GM19099 (cell line): ENCODE results near the gene PARD3B.

Source experiments
- POLR2A ChIP-seq: IDR thresholded peaks from 3 replicates; pipeline ENCODE4 v1.6.1; 2011; ENCODE audit warnings: low read depth; ENCODE audit not compliant: insufficient read length; ENCODE audit errors: extremely low read depth

Gene PARD3B

DNA sequence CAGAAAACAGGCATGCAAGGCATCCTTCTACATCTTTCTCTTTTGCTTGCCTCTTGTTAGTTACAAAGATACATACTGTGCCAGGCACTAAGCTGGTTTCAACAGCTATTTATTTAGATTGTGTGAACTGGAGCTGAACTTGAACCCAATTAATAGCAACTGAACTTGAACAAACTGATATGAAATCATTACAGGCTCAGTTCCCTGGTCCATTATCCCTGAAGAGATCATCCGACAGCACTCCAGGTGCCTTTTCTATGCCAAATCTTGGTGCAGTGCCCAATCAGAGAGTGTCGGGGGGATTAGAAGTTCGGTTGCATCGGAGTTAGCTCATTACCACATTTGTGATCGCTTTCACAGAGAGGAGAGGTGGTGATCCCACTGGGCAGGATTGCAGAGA, 477.6 kb downstream of the PARD3B start:
- no peak for TF ChIP-seq POLR2A

DNA sequence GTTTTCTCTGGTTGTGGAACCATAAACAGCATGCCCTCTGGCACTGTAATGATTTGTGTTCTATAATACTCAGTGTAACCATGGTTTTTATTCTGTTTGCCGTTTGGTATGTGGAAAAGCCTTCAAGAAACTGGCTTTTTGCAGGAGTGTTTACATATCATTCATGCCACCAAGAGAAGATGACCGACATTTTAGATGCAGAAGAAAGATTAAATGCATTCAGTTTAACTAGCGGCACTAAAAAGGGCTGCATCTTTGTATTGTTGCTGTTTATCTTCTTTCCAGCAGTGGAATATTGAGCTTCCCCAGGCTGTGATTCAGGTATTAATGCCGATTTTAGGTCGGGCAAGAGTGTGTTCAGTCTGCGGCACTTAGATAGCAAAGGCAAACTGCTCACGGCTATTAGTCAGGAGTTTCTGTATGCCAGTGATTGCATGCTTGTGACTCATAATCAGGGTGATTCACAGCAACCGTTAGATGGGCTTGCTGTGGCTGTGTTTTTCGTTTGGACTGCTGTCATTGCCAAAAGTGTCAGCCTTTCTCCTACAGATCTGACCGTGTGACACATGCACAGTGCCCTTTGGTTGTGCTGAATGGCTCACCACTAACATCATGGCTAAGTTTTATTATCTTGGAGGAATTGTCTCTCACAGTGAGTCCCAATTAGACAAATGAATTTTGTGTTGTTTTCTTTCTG, 479.7 kb downstream of the PARD3B start:
- no peak for TF ChIP-seq POLR2A

DNA sequence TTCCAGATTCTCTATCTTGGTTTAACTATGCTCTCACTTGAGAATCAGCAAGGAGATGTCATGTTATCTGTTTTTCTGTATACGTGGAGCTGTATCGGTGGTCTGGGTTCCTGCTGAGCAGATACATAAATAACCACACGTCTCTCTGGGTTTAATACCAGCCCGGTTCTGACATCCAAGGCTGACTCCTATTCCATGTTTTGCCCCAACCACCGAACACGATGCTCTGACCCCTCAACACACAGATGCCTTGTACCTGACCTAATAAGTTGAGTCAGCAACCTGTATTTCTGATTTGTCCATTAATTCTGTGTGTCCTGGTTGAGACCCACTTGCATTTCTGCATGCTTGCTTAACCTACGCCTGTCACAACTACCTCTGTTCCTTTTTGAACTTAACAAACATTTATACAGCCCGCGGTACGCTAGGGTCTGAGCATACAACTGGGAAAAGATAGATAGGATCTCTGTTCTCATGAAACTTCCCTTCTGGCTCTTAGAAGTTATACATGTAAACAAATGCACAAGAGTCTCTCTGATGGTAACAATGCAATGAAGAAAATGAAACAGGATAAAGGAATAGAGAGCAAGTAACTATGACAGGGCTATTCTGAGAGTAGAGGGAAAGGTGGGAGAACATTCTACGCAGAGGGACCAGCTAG, 480.4 kb downstream of the PARD3B start:
- no peak for TF ChIP-seq POLR2A

DNA sequence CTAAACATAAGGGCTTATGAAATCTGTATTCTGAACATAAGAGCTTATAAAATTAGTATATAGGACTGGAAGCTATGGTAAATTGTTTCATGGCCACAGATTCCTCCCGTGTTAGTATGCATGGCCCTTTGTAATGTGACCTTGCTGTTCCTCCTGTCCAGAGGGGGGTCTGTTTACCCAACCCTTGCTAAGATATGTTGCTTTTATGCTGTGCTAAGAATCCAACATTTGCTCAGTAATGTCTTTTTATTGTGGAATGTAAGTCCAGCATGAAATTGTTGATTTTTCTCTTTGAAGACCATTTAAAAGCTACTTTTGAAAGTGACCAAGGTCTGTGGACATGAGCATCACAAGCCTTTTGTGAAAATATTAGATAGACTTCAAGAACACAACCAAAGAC, 485.4 kb downstream of the PARD3B start:
- TF ChIP-seq POLR2A = no peak

DNA sequence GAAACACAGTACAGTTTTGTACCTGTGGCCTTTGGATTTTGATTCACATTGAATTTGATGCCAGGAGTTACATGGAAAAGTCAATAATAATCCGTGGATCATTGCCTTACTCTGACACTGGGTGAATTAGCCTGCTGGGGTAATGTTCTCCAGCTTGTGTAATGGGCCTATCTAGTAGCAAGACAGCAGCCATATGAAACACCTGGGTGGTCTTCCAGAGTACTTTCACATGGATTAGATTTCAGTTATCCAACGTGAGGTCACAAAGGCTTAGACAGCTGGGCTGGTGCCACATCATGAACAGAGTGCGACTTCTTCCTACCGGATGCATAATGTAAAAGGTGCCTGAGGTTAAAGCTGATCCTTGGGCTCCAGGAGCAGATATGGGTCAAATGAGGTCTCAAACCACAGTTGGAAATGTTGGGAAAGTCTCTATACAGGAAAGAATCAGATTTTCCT, 486.8 kb downstream of the PARD3B start:
- TF ChIP-seq POLR2A = no peak

DNA sequence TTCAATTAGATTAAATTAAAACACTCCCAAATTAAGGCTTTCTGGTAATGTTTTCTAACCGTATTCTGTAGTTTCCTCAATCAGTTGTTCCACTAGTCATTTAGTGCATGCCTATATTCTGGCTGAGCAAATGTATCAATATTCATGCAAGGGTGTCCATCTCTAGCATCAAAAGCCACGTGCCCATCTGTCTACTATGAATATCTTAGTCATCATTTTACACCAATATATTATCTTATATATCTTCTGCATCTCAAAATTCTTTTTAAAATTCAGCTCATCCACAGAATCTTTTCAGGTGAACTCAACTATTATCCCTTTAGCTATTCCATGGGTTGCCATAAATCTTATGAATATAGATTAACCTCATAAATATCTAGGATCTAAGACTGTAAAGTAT, 488.2 kb downstream of the PARD3B start:
- no peak for TF ChIP-seq POLR2A

DNA sequence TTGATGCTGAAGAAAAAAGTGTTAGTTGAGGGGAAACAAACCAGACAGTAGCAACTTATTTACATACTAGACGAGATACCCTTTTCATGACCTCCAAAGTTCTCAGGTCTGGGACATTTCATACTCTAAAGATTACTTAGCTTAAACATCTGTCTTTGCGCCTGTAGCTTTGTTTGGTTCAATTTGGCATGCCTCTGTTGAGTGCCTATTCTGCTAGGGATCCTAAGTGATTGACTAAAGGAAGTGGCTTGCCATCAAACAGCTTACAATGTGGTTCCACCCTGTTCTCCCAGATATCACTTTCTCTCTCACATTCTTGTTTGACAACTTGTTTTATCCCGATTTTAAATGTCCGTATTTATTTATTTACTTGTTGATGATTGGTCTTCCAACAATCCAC, 488.8 kb downstream of the PARD3B start:
- TF ChIP-seq POLR2A = no peak

DNA sequence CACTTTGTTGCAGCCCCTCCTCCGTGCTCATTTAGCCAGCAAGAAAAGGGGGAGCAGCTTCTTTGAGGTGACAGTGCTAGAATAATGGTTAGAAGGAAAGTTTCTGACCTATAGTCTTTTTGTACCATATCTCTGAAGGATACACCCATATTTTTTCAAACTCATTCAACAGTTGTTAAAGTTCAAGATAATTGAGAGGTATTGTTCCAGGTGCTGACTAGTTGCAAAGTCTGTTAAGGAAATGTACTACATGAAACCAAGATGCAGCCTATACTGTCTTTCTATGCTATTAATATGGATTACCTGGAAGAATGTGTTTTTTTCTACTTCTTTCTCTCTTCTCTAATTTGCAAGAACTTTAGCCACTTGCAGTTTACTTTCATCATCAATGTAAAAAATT, 495.0 kb downstream of the PARD3B start:
- no peak for TF ChIP-seq POLR2A

DNA sequence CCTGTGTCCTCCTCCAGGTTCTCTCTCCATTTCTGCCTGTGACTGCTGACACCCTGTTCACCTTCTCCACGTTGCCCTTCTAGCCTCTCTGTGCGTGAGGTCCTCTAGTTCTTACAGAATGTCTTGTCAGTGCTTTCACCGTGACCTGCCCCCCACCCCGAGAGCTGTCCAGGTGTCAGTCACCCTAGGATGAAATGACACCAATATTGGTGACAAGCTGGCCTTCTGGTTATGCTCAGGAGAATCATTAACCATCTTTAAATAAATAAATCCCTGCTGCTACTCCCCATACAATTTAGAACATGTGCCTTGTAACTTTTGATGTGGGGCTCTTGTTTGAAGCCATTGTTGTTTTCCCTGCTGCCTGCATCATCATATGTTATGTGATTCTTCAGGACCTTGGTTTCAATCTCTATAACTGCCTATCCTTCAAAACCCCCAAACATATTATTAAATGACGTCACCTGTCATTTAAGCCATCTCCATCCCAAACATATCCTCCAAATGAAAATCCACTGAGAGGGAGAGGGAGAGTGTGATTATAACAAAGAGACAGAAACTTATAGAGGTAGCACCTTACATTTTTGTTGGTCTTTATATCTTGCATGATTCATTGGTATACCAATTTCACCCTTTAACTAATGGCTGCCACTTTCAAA, 496.3 kb downstream of the PARD3B start:
- no peak for TF ChIP-seq POLR2A

DNA sequence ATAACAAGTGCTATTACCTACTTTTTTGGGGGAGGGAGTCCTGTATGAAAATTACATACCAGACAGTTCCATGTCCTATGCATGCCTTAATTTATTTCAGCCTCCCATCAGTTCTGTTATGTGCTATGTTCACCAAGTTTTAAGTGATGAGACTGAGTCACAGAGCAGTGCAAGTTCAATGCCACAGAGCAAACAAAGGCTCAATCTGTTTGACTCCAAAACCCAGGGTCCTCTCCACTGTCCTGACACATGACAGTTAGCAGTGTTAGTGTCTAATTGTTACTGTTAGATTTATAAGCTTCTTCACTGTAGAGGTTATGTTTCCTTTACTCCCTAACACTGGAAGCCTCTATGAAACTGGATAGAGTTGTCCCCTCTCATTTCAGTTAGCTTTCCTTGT, 498.0 kb downstream of the PARD3B start:
- TF ChIP-seq POLR2A = no peak

DNA sequence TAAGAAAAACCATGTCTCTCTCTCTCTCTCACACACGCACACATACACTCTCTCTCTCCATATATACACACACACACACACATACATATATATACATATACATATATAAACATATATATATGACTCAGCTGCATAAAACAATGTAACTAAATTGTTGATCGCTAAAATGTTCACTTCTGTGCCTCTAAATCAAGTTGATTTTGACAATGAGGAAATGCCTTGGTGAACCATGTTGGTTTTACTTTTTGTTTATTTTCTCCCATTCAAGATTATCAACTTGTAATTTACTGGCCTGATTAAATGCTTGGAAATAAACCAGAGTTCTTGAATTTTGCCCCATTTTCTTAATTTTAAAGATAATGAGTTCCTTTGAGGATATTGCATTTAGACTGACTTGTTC, 500.4 kb downstream of the PARD3B start:
- no peak for TF ChIP-seq POLR2A

DNA sequence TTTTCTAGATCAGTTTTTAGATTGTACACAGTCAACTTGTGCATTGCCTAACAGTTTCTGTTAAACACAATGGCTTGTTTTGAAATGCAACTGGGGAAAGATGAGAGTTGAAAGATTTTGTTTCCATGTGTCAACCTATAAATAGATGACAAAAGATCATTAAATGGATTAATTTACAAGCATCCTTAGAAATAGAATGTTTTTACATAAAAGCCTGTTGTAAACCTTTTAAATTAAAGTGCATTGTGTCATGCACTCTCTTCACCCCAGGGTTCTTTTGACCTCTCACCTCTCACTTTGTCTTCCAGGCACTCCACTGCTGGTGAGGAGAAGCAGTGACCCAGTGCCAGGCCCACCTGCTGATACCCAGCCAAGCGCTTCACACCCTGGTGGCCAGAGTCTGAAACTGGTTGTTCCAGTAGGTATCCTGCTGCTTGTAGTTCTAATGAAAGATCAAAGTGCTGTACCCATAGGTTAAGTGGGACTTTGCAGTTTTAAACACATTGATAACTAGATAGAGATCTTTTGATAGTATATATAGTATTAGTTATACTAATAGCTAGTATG, 502.1 kb downstream of the PARD3B start:
- TF ChIP-seq POLR2A = no peak

DNA sequence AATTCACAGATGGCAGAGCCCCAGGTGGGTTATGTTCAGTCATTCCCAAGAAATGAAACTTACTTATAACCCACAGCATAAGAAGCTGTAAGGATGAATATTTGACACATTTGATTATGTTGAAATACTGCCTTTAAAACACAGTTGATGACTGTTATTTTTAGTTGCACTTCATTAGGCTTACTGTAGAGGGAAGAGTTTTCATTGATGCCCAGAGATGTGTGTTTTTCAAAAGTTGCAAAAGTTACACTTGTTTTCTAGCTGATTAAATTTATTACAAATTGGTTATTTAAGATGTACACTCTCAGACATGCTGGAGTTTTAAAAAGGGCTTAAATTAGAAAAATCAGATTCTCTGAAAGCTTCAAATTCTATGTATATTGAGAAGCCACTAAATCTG, 506.1 kb downstream of the PARD3B start:
- no peak for TF ChIP-seq POLR2A

DNA sequence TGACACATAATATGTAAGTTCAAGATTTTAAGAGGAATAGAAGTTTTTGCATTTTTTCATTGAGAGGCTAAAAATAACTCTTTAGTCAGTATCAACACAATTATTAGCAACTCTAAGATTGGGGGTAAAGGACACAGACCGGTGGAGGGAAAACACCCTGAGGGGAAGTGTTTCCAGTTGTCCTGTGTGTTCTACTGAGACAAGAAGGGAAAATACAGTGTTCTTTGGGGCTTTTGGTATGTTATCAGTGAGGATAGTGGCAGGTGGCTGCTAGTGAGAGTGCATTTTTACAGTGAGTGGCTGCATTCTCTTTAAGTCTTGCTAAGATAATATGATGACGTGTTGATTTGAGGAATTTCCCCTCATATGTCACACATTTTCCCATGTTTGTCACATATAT, 507.5 kb downstream of the PARD3B start:
- TF ChIP-seq POLR2A = no peak

DNA sequence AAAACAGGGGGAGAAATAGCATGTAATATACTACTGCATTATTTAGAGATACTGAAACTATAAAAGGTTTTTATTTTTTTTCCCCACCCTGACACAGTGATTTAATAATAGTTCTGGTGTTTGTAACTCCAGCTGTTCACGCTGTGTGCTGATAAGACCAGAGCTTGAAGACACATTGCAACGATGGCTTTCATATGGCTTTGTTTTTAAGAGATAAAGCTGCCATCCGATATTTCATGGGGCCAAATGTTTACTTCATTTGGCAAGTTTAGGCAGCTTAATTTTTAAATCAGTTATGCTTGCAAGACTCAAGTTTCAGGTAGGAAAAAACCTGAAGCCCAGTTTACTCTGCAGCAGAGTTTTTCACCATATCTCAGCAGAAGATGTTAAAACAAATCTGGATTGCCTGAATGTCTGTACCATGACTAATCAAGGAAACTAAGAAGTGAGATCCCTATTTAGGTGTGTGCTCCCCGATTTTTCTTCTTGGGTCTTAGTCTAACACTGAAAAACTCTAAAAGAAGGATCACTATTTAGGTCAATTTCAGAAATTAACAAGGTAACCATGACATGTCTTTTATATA, 508.6 kb downstream of the PARD3B start:
- TF ChIP-seq POLR2A = no peak
